Uterus (tissue), 4 donors: ENCODE measurements around the gene PRKD1. TPM values are rescaled to one million over a fixed set of nuclear protein-coding genes. Genes with fewer than 3 reads are reported as not detected.

Experiments
- DNase-seq, 2 donors: peaks; one replicate each; pipeline ENCODE4 v3.0.0-alpha.2; 2019 to 2020
- H3K27ac ChIP-seq, 2 donors: fragments of 200-600 bp; sonication (generic); 1 replicate in 1 of 2; 2 replicates in 1 of 2; pipeline ENCODE4 v1.5.1; 2016 to 2018
- H3K27me3 ChIP-seq, 2 donors: fragments of 200-600 bp; sonication (generic); one replicate each; pipeline ENCODE4 v1.5.1; 2018 to 2019; ENCODE audit warnings: control low read depth in 1 of 2
- H3K36me3 ChIP-seq, 2 donors: fragments of 200-600 bp; sonication (generic); one replicate each; pipeline ENCODE4 v1.5.1; 2019; ENCODE audit warnings: control low read depth in 1 of 2
- H3K4me1 ChIP-seq, 2 donors: fragments of 200-600 bp; sonication (generic); one replicate each; pipeline ENCODE4 v1.5.1; 2018 to 2019; ENCODE audit warnings: control low read depth in 1 of 2
- H3K4me3 ChIP-seq, 2 donors: fragments of 200-600 bp; sonication (generic); 1 replicate in 1 of 2; 2 replicates in 1 of 2; pipeline ENCODE4 v1.5.1; 2018 to 2019; ENCODE audit warnings: mild to moderate bottlenecking in 1 of 2
- H3K9me3 ChIP-seq, 2 donors: fragments of 200-600 bp; sonication (generic); one replicate each; pipeline ENCODE4 v1.5.1; 2019; ENCODE audit warnings: control low read depth in 1 of 2
- POLR2A ChIP-seq, 2 donors: fragments of 450-650 bp; IDR thresholded peaks; one replicate each; pipeline ENCODE4 v1.6.1; 2016; ENCODE audit warnings: antibody characterized with exemption in 2 of 2, mild to moderate bottlenecking in 1 of 2, moderate library complexity in 1 of 2
- intact Hi-C: fragments of 100-400 bp; cut with DNase I; formaldehyde crosslinking; loops from one replicate; pipeline ENCODE4 v1.15.1; 2023; ENCODE audit warnings: low total_unique reads
- total RNA-seq, 4 donors: library from RNA; depleted of rRNA in 3 of 4; stranded (reverse); fragments of >200 nt in 3 of 4; gene quantifications; one replicate each; pipeline versions ENCODE4 v1.1.0 to v1.2.4, GENCODE V29; 2014 to 2023
- TF ChIP-seq, protein P1 (sequence below), 4 experiments: fragments of 200-600 bp in 2 of 4; fragments of 450-650 bp in 2 of 4; sonication (generic) in 2 of 4; IDR thresholded peaks; one replicate each; pipeline ENCODE4 v1.5.1; 2016 to 2019; ENCODE audit warnings: antibody characterized with exemption in 4 of 4, mild to moderate bottlenecking in 2 of 4, moderate library complexity in 1 of 4
- donor health status: DM: yes; HTN: yes; CAD: no.

Gene PRKD1
- total RNA-seq, 4 donors from 2014 or later: 6.4 to 47.9 (median 31.5) TPM

DNA sequence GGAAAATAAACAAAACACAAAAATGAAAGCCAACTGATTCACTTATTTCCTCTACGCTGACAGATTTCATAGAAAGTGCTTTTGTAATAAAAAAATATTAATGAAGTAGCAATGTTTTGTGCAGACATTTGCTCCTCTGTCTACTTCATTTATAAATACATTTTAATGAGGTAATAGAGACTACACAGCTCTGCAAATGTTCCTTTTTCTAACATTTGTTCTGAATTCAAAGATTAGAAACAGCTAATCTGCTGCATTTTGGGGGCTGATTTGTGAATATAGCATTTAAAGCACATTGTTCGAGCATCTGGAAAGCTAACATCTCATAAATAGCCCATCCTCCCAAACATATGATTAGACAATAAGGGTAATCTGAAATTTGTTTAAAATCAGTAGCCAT lies 97.8 kb downstream of the PRKD1 start:
- intact Hi-C loops: no loop called here
- Histone ChIP-seq H3K27ac (no peak overlapping the region), H3K9me3 (no peaks in the 10 kb centered on the region), H3K27me3 (no peaks in the 10 kb centered on the region), H3K36me3 (no peaks in the 10 kb centered on the region), H3K4me1 (no peaks in the 10 kb centered on the region), H3K4me3 (no peak overlapping the region)
- no peak for TF ChIP-seq POLR2A (IDR thresholded peaks at IDR 0.05)
- DNase-seq: no peak

DNA sequence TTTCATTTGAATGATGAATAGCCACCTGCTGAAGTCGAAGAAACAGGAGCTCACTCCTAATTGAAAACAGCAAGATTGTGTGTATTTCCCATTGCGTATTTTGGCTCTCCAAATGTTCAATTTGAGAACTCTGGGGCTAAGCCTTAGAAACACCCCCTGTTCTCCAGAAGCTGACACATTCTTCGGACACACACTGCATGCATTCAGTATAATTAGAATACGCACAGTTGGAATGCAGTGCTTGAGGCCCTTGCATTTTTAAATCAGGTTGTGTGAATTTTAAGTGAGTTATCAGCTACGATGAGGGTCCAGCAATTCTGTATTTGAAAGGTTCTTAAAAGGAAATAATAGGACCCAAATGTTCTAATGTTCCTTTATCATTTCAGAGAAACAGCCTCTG lies 103.8 kb downstream of the PRKD1 start:
- TF ChIP-seq, protein P1, sequence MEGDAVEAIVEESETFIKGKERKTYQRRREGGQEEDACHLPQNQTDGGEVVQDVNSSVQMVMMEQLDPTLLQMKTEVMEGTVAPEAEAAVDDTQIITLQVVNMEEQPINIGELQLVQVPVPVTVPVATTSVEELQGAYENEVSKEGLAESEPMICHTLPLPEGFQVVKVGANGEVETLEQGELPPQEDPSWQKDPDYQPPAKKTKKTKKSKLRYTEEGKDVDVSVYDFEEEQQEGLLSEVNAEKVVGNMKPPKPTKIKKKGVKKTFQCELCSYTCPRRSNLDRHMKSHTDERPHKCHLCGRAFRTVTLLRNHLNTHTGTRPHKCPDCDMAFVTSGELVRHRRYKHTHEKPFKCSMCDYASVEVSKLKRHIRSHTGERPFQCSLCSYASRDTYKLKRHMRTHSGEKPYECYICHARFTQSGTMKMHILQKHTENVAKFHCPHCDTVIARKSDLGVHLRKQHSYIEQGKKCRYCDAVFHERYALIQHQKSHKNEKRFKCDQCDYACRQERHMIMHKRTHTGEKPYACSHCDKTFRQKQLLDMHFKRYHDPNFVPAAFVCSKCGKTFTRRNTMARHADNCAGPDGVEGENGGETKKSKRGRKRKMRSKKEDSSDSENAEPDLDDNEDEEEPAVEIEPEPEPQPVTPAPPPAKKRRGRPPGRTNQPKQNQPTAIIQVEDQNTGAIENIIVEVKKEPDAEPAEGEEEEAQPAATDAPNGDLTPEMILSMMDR (IDR thresholded peaks at IDR 0.05): no peak
- no peak for TF ChIP-seq POLR2A (IDR thresholded peaks at IDR 0.05)
- intact Hi-C loops: no loop called here

DNA sequence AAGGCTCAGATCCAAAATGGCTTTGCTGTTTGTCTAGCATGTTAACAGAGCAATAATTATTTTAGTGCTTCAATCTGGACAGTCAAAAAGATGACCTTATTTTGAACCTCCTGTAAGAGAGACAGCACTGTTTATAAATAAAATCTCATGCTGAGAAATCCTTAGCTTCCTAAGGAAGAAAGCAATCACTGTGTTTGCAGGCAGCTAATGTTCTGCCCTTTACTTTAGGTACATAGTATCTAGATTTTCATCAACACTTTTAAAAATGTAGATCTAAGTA lies 105.3 kb downstream of the PRKD1 start:
- H3K27ac ChIP-seq: no peak overlapping the region
- H3K27me3 ChIP-seq: no peaks in the 10 kb centered on the region
- no peaks in the 10 kb centered on the region for H3K4me1 ChIP-seq
- H3K4me3 ChIP-seq: no peak overlapping the region
- no peaks in the 10 kb centered on the region for H3K36me3 ChIP-seq
- no peak for DNase-seq
- TF ChIP-seq, protein P1 (IDR thresholded peaks at IDR 0.05): no peak
- no peak for TF ChIP-seq POLR2A (IDR thresholded peaks at IDR 0.05)
- intact Hi-C loops: no loop called here
- no peaks in the 10 kb centered on the region for H3K9me3 ChIP-seq

More for the DNA sequence above, 103.8 kb downstream of the PRKD1 start:
- H3K36me3 ChIP-seq: no peaks in the 10 kb centered on the region
- H3K27me3 ChIP-seq: no peaks in the 10 kb centered on the region
- no peaks in the 10 kb centered on the region for H3K4me1 ChIP-seq
- no peaks in the 10 kb centered on the region for H3K9me3 ChIP-seq
- DNase-seq: no peak
- H3K27ac ChIP-seq: no peak overlapping the region
- H3K4me3 ChIP-seq: no peak overlapping the region

DNA sequence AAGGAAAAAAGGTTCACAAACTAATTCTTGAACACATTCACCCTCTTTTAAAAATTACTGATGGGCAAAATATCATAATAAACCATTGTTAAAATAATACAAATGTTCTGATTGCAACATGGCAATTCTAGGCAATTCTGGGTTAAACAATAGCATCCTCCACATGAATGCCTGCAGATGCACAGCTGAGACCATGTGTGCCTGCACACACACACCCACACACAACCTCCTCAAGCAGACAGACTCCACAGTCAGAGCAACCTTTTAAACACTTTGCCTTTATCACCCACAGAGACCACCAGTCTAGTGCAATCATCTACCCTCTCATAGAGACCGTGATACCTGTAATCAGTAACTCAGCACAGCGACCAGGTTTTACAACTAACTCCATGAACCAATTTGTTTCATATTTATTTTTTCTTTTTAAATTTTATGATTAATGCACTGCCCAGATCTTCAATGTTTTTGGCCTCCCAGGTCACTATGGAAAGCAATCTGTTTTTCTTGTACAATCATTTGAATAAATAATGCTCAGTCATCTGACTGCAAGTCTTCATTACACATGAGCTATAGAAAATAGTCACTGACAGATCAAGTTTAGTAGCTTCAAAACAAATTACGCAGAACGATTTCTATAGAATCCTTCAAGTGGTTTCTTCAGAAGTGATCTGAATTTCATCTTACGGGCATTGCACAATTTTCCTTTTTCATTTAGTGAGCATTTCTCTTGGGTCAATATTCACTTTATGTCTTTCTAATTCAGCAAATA lies 105.8 kb downstream of the PRKD1 start:
- intact Hi-C loops: no loop called here
- no peak for TF ChIP-seq POLR2A (IDR thresholded peaks at IDR 0.05)
- TF ChIP-seq, protein P1 (IDR thresholded peaks at IDR 0.05): no peak
- no peaks in the 10 kb centered on the region for H3K36me3 ChIP-seq
- no peak overlapping the region for H3K4me3 ChIP-seq
- no peak for DNase-seq
- no peaks in the 10 kb centered on the region for H3K4me1 ChIP-seq
- no peaks in the 10 kb centered on the region for H3K27me3 ChIP-seq
- no peak overlapping the region for H3K27ac ChIP-seq
- H3K9me3 ChIP-seq: no peaks in the 10 kb centered on the region

DNA sequence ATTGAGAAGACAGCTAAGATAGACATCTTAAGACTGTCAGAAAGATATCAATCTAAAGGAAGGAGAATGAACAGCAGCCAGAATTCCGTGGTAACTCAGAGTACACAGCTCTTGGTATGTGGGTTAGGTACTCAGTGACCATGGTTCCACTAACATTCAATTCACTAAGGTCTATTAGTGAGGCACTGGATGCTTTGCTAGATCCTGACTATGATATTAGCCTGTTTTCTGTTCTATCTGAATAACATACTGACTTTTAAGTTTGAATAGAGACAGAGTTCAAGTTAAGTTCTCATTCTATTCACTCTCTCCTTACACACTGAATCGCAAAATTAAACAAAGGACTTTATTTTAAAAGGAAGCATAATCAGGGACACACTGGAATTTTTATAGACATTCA lies 106.4 kb downstream of the PRKD1 start:
- no peak overlapping the region for H3K4me3 ChIP-seq
- DNase-seq: no peak
- intact Hi-C loops: no loop called here
- no peaks in the 10 kb centered on the region for H3K36me3 ChIP-seq
- TF ChIP-seq POLR2A (IDR thresholded peaks at IDR 0.05): no peak
- TF ChIP-seq, protein P1 (IDR thresholded peaks at IDR 0.05): no peak
- H3K9me3 ChIP-seq: no peaks in the 10 kb centered on the region
- no peak overlapping the region for H3K27ac ChIP-seq
- no peaks in the 10 kb centered on the region for H3K27me3 ChIP-seq
- H3K4me1 ChIP-seq: no peaks in the 10 kb centered on the region

DNA sequence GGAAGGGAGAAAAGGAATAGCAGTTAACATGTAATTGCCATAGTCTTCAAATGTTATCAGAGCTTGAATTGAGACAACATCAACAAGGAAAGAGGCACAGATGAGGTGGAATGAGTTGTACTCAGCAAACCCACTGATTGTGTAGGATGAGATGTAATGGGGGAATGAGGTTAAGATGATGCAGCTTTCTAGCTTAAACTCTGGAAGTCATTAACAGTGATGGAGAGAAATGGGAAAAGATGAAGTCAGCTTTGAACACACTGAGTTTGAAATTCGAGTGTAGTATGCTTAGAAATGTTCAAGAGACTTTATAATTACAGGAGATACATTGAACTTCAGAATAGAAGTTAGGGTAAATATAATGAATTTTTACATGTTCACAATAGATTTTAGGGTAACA lies 106.9 kb downstream of the PRKD1 start:
- Histone ChIP-seq H3K27me3 (no peaks in the 10 kb centered on the region), H3K36me3 (no peaks in the 10 kb centered on the region), H3K4me1 (no peaks in the 10 kb centered on the region), H3K4me3 (no peak overlapping the region), H3K27ac (no peak overlapping the region), H3K9me3 (no peaks in the 10 kb centered on the region)
- intact Hi-C loops: no loop called here
- no peak for DNase-seq
- TF ChIP-seq POLR2A (IDR thresholded peaks at IDR 0.05): no peak
- TF ChIP-seq, protein P1 (IDR thresholded peaks at IDR 0.05): no peak
